Mucosa of stomach (tissue), 1 donor: ENCODE results near the gene PKD1L1.
"Not testable (repeated sequence)": the region's sequence is repeated elsewhere in the genome, so short reads cannot be mapped to it uniquely, and the experiment has no call there.

Experiments
- H3K27me3 ChIP-seq: one replicate; pipeline ENCODE4 v1.7.0; 2013; ENCODE audit warnings: mild to moderate bottlenecking, low read length; ENCODE audit not compliant: control insufficient read depth, insufficient read depth
- H3K36me3 ChIP-seq: one replicate; pipeline ENCODE4 v1.7.0; 2013; ENCODE audit warnings: low read length; ENCODE audit not compliant: control insufficient read depth, insufficient read depth
- H3K4me1 ChIP-seq: one replicate; pipeline ENCODE4 v1.7.0; 2013; ENCODE audit warnings: mild to moderate bottlenecking, low read length; ENCODE audit not compliant: control insufficient read depth, insufficient read depth
- H3K4me3 ChIP-seq: one replicate; pipeline ENCODE4 v1.7.0; 2013; ENCODE audit warnings: low read length
- H3K9ac ChIP-seq: one replicate; pipeline ENCODE4 v1.7.0; 2013; ENCODE audit warnings: mild to moderate bottlenecking, low read length, moderate library complexity
- H3K9me3 ChIP-seq: one replicate; pipeline ENCODE4 v1.7.0; 2013; ENCODE audit warnings: mild to moderate bottlenecking, low read length, moderate library complexity; ENCODE audit not compliant: control insufficient read depth
- donor health status: Pancreatic carcinoma.

Gene PKD1L1

GRCh38 chr7:47932466-47933037, 15.7 kb downstream of the PKD1L1 start:
- Histone ChIP-seq H3K36me3 (no peaks in the 10 kb centered on the region), H3K4me1 (no peaks in the 10 kb centered on the region), H3K27me3 (no peaks in the 10 kb centered on the region)

GRCh38 chr7:47932016-47932415, 16.2 kb downstream of the PKD1L1 start:
- Histone ChIP-seq H3K9ac (no peak overlapping the region), H3K4me1 (no peaks in the 10 kb centered on the region), H3K4me3 (no peak overlapping the region), H3K36me3 (no peaks in the 10 kb centered on the region), H3K9me3 (no peaks in the 10 kb centered on the region), H3K27me3 (no peaks in the 10 kb centered on the region)

More at GRCh38 chr7:47932466-47933037, 15.7 kb downstream of the PKD1L1 start:
- Histone ChIP-seq H3K9ac (no peak overlapping the region), H3K4me3 (no peak overlapping the region), H3K9me3 (no peaks in the 10 kb centered on the region)

GRCh38 chr7:47931005-47932004, 17.0 kb downstream of the PKD1L1 start:
- H3K36me3 ChIP-seq: no peaks in the 10 kb centered on the region
- H3K9ac ChIP-seq: no peak overlapping the region
- H3K4me1 ChIP-seq: no peaks in the 10 kb centered on the region
- H3K27me3 ChIP-seq: no peaks in the 10 kb centered on the region
- H3K4me3 ChIP-seq: no peak overlapping the region
- H3K9me3 ChIP-seq: no peaks in the 10 kb centered on the region

- no peaks in the 10 kb centered on the region for H3K9me3 ChIP-seq
- H3K36me3 ChIP-seq: no peaks in the 10 kb centered on the region
- H3K4me3 ChIP-seq: no peak overlapping the region
- H3K9ac ChIP-seq: no peak overlapping the region
- H3K4me1 ChIP-seq: no peaks in the 10 kb centered on the region
- no peaks in the 10 kb centered on the region for H3K27me3 ChIP-seq
Observed at GRCh38 chr7:47924266-47924665, 24.0 kb downstream of the PKD1L1 start.

- not testable (repeated sequence) for H3K27me3 ChIP-seq
Observed at GRCh38 chr7:47923081-47923875, 25.0 kb downstream of the PKD1L1 start.

GRCh38 chr7:47916514-47916913, 31.8 kb downstream of the PKD1L1 start:
- not testable (repeated sequence) for H3K9ac ChIP-seq, H3K4me1 ChIP-seq, H3K4me3 ChIP-seq, H3K9me3 ChIP-seq, H3K36me3 ChIP-seq, H3K27me3 ChIP-seq

More at GRCh38 chr7:47923081-47923875, 25.0 kb downstream of the PKD1L1 start:
- H3K4me3 ChIP-seq, H3K36me3 ChIP-seq, H3K9ac ChIP-seq, H3K4me1 ChIP-seq, H3K9me3 ChIP-seq: not testable (repeated sequence)

GRCh38 chr7:47915616-47915976, 32.7 kb downstream of the PKD1L1 start:
- Histone ChIP-seq H3K9ac (no peak overlapping the region), H3K4me3 (no peak overlapping the region), H3K9me3 (no peaks in the 10 kb centered on the region), H3K27me3 (no peaks in the 10 kb centered on the region), H3K36me3 (no peaks in the 10 kb centered on the region), H3K4me1 (no peaks in the 10 kb centered on the region)

GRCh38 chr7:47914717-47915615, 33.3 kb downstream of the PKD1L1 start:
- Histone ChIP-seq H3K9me3 (no peaks in the 10 kb centered on the region), H3K9ac (no peak overlapping the region), H3K36me3 (no peaks in the 10 kb centered on the region), H3K27me3 (no peaks in the 10 kb centered on the region), H3K4me1 (no peaks in the 10 kb centered on the region), H3K4me3 (no peak overlapping the region)

GRCh38 chr7:47912332-47912731, 35.9 kb downstream of the PKD1L1 start:
- Histone ChIP-seq H3K9me3 (no peaks in the 10 kb centered on the region), H3K9ac (no peak overlapping the region), H3K4me1 (peaks cover under 1% of the 10 kb centered on the region)

GRCh38 chr7:47908720-47909119, 39.5 kb downstream of the PKD1L1 start:
- H3K9me3 ChIP-seq: no peaks in the 10 kb centered on the region
- H3K36me3 ChIP-seq: no peaks in the 10 kb centered on the region
- H3K9ac ChIP-seq: no peak overlapping the region
- peaks cover 7% of the 10 kb centered on the region for H3K4me1 ChIP-seq
- H3K4me3 ChIP-seq: no peak overlapping the region
- no peaks in the 10 kb centered on the region for H3K27me3 ChIP-seq

More at GRCh38 chr7:47912332-47912731, 35.9 kb downstream of the PKD1L1 start:
- Histone ChIP-seq H3K4me3 (no peak overlapping the region), H3K36me3 (no peaks in the 10 kb centered on the region), H3K27me3 (no peaks in the 10 kb centered on the region)

GRCh38 chr7:47907981-47908616, 40.2 kb downstream of the PKD1L1 start:
- no peaks in the 10 kb centered on the region for H3K36me3 ChIP-seq
- no peak overlapping the region for H3K4me3 ChIP-seq
- no peaks in the 10 kb centered on the region for H3K27me3 ChIP-seq
- no peak overlapping the region for H3K9ac ChIP-seq
- no peaks in the 10 kb centered on the region for H3K9me3 ChIP-seq
- peaks cover 7% of the 10 kb centered on the region for H3K4me1 ChIP-seq
